ENCODE results near the gene CITED1.

Gene CITED1

GRCh38 chrX:72258174-72258573, 47.5 kb downstream of the CITED1 start:
- Histone ChIP-seq H3K9ac (ENCODE audit: low read length) (no peak overlapping the region), H3K36me3 (ENCODE audit: control insufficient read depth in 1 of 2, insufficient read depth in 2 of 2, low read length in 2 of 2) (no peaks in the 10 kb centered on the region), H3K18ac (ENCODE audit: low read length) (no peak overlapping the region), H3K79me2 (ENCODE audit: control insufficient read depth, insufficient read depth, low read length, poor library complexity) (no peaks in the 10 kb centered on the region), H2AK5ac (ENCODE audit: low read length) (no peak overlapping the region), H3K14ac (ENCODE audit: low read length) (no peak overlapping the region), H3K23ac (ENCODE audit: low read length) (no peak overlapping the region), H4K91ac (ENCODE audit: low read depth, low read length) (no peak overlapping the region), H4K8ac (ENCODE audit: low read depth, low read length) (no peak overlapping the region), H3K4me2 (ENCODE audit: low read length) (no peak overlapping the region), H3K79me1 (ENCODE audit: low read length) (no peaks in the 10 kb centered on the region), H4K12ac (ENCODE audit: low read depth, low read length) (no peak overlapping the region), H2BK12ac (ENCODE audit: low read length) (no peak overlapping the region), H3K4ac (ENCODE audit: low read depth, low read length) (no peak overlapping the region), H2BK120ac (ENCODE audit: insufficient read depth, low read length, poor library complexity) (no peak overlapping the region), H3K9me3 (ENCODE audit: insufficient read depth, low read depth, low read length) (no peaks in the 10 kb centered on the region), H2AFZ (ENCODE audit: insufficient read depth, low read length, poor library complexity) (no peak overlapping the region), H2BK5ac (ENCODE audit: low read depth, low read length, poor library complexity) (no peak overlapping the region), H3K4me1 (ENCODE audit: control insufficient read depth in 1 of 2, insufficient read depth in 2 of 2, low read length in 2 of 2) (peaks cover 0 to 5% of the 10 kb centered on the region in 2 experiments), H3K27ac (ENCODE audit: low read depth, low read length) (no peak overlapping the region), H3K4me3 (ENCODE audit: low read depth, low read length) (no peak overlapping the region), H3K27me3 (ENCODE audit: insufficient read depth, low read length) (no peaks in the 10 kb centered on the region)
- WGBS (ENCODE audit: extremely low coverage, insufficient coverage, insufficient read length): no CpG with 5 or more reads among the region's 7 CpGs
- DNase-seq: peak in 1 of 2 donors; percentile 38

GRCh38 chrX:72255864-72256263, 49.9 kb downstream of the CITED1 start:
- H3K79me2 ChIP-seq (ENCODE audit: control insufficient read depth, insufficient read depth, low read length, poor library complexity): no peaks in the 10 kb centered on the region
- no peak overlapping the region for H3K23ac ChIP-seq (ENCODE audit: low read length)
- no peak for DNase-seq
- H3K18ac ChIP-seq (ENCODE audit: low read length): no peak overlapping the region
- H4K91ac ChIP-seq (ENCODE audit: low read depth, low read length): no peak overlapping the region
- no peaks in the 10 kb centered on the region for H3K79me1 ChIP-seq (ENCODE audit: low read length)
- H3K27ac ChIP-seq (ENCODE audit: low read depth, low read length): no peak overlapping the region
- no peaks in the 10 kb centered on the region for H3K36me3 ChIP-seq (ENCODE audit: control insufficient read depth in 1 of 2, insufficient read depth in 2 of 2, low read length in 2 of 2)
- no peaks in the 10 kb centered on the region for H3K27me3 ChIP-seq (ENCODE audit: insufficient read depth, low read length)
- no peak overlapping the region for H3K9ac ChIP-seq (ENCODE audit: low read length)
- no peak overlapping the region for H2BK12ac ChIP-seq (ENCODE audit: low read length)
- no peak overlapping the region for H4K12ac ChIP-seq (ENCODE audit: low read depth, low read length)
- no peak overlapping the region for H3K4ac ChIP-seq (ENCODE audit: low read depth, low read length)
- no peak overlapping the region for H3K4me3 ChIP-seq (ENCODE audit: low read depth, low read length)
- H2BK120ac ChIP-seq (ENCODE audit: insufficient read depth, low read length, poor library complexity): no peak overlapping the region
- H3K9me3 ChIP-seq (ENCODE audit: insufficient read depth, low read depth, low read length): no peaks in the 10 kb centered on the region
- H2AK5ac ChIP-seq (ENCODE audit: low read length): no peak overlapping the region
- no peak overlapping the region for H3K14ac ChIP-seq (ENCODE audit: low read length)
- no peak overlapping the region for H3K4me2 ChIP-seq (ENCODE audit: low read length)
- no CpG with 5 or more reads among the region's 7 CpGs for WGBS (ENCODE audit: extremely low coverage, insufficient coverage, insufficient read length)
- H2BK5ac ChIP-seq (ENCODE audit: low read depth, low read length, poor library complexity): no peak overlapping the region
- H2AFZ ChIP-seq (ENCODE audit: insufficient read depth, low read length, poor library complexity): no peak overlapping the region
- H4K8ac ChIP-seq (ENCODE audit: low read depth, low read length): no peak overlapping the region
- peaks cover 0 to 5% of the 10 kb centered on the region in 2 experiments for H3K4me1 ChIP-seq (ENCODE audit: control insufficient read depth in 1 of 2, insufficient read depth in 2 of 2, low read length in 2 of 2)

- H3K79me1 ChIP-seq (ENCODE audit: low read length): no peaks in the 10 kb centered on the region
- H2AK5ac ChIP-seq (ENCODE audit: low read length): no peak overlapping the region
- H3K36me3 ChIP-seq (ENCODE audit: control insufficient read depth in 1 of 2, insufficient read depth in 2 of 2, low read length in 2 of 2): no peaks in the 10 kb centered on the region
- H4K12ac ChIP-seq (ENCODE audit: low read depth, low read length): no peak overlapping the region
- peak overlapping the region; percentile 53 for H3K4me2 ChIP-seq (ENCODE audit: low read length)
- H3K4me1 ChIP-seq (ENCODE audit: control insufficient read depth in 1 of 2, insufficient read depth in 2 of 2, low read length in 2 of 2): peaks cover 0 to 5% of the 10 kb centered on the region in 2 experiments
- no peak overlapping the region for H3K4ac ChIP-seq (ENCODE audit: low read depth, low read length)
- no peak overlapping the region for H4K8ac ChIP-seq (ENCODE audit: low read depth, low read length)
- H3K4me3 ChIP-seq (ENCODE audit: low read depth, low read length): no peak overlapping the region
- H3K27ac ChIP-seq (ENCODE audit: low read depth, low read length): no peak overlapping the region
- no peak overlapping the region for H2BK120ac ChIP-seq (ENCODE audit: insufficient read depth, low read length, poor library complexity)
- no peak overlapping the region for H2BK12ac ChIP-seq (ENCODE audit: low read length)
- no peaks in the 10 kb centered on the region for H3K9me3 ChIP-seq (ENCODE audit: insufficient read depth, low read depth, low read length)
- no peak overlapping the region for H2BK5ac ChIP-seq (ENCODE audit: low read depth, low read length, poor library complexity)
- no peaks in the 10 kb centered on the region for H3K79me2 ChIP-seq (ENCODE audit: control insufficient read depth, insufficient read depth, low read length, poor library complexity)
- H3K27me3 ChIP-seq (ENCODE audit: insufficient read depth, low read length): no peaks in the 10 kb centered on the region
- no peak overlapping the region for H2AFZ ChIP-seq (ENCODE audit: insufficient read depth, low read length, poor library complexity)
- H4K91ac ChIP-seq (ENCODE audit: low read depth, low read length): no peak overlapping the region
- no peak overlapping the region for H3K23ac ChIP-seq (ENCODE audit: low read length)
- no peak overlapping the region for H3K18ac ChIP-seq (ENCODE audit: low read length)
- WGBS (ENCODE audit: extremely low coverage, insufficient coverage, insufficient read length): no CpG with 5 or more reads among the region's 24 CpGs
- no peak overlapping the region for H3K14ac ChIP-seq (ENCODE audit: low read length)
- H3K9ac ChIP-seq (ENCODE audit: low read length): no peak overlapping the region
- DNase-seq: no peak
Observed at GRCh38 chrX:72255445-72255844, 50.3 kb downstream of the CITED1 start.

GRCh38 chrX:72254816-72255215, 50.9 kb downstream of the CITED1 start:
- Histone ChIP-seq H3K14ac (ENCODE audit: low read length) (no peak overlapping the region), H4K12ac (ENCODE audit: low read depth, low read length) (no peak overlapping the region), H2AK5ac (ENCODE audit: low read length) (no peak overlapping the region), H2BK12ac (ENCODE audit: low read length) (no peak overlapping the region), H3K79me1 (ENCODE audit: low read length) (no peaks in the 10 kb centered on the region), H3K23ac (ENCODE audit: low read length) (no peak overlapping the region), H3K9me3 (ENCODE audit: insufficient read depth, low read depth, low read length) (no peaks in the 10 kb centered on the region), H3K4me1 (ENCODE audit: control insufficient read depth in 1 of 2, insufficient read depth in 2 of 2, low read length in 2 of 2) (peaks cover 0 to 5% of the 10 kb centered on the region in 2 experiments), H3K79me2 (ENCODE audit: control insufficient read depth, insufficient read depth, low read length, poor library complexity) (no peaks in the 10 kb centered on the region), H3K4me3 (ENCODE audit: low read depth, low read length) (no peak overlapping the region), H2AFZ (ENCODE audit: insufficient read depth, low read length, poor library complexity) (no peak overlapping the region), H3K36me3 (ENCODE audit: control insufficient read depth in 1 of 2, insufficient read depth in 2 of 2, low read length in 2 of 2) (no peaks in the 10 kb centered on the region), H3K27ac (ENCODE audit: low read depth, low read length) (no peak overlapping the region), H3K4ac (ENCODE audit: low read depth, low read length) (no peak overlapping the region), H3K4me2 (ENCODE audit: low read length) (no peak overlapping the region), H2BK120ac (ENCODE audit: insufficient read depth, low read length, poor library complexity) (no peak overlapping the region), H2BK5ac (ENCODE audit: low read depth, low read length, poor library complexity) (no peak overlapping the region), H3K18ac (ENCODE audit: low read length) (no peak overlapping the region), H4K8ac (ENCODE audit: low read depth, low read length) (no peak overlapping the region), H3K9ac (ENCODE audit: low read length) (no peak overlapping the region), H3K27me3 (ENCODE audit: insufficient read depth, low read length) (no peaks in the 10 kb centered on the region), H4K91ac (ENCODE audit: low read depth, low read length) (no peak overlapping the region)
- WGBS (ENCODE audit: extremely low coverage, insufficient coverage, insufficient read length): no CpG with 5 or more reads among the region's 17 CpGs
- DNase-seq: no peak
